ENCODE data around the gene SGPP2.

DNA sequence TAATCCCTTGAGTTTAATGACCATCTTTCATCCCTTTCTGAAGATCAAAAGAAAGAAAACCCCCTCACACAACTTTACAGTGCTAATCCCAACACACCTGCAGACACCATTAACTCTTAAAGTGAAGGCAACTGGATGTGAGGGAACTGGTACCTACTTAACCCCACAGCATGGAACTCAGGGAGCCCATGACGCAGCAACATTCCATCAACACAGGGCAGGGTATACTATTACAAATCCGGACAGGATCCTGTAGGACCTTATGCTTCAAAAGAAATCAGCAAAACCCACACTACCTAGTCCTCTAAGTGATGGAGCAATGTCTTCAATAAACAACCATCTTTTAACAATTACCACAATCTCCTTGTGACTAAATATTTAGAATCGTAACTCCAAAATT is 153.0 kb downstream of the SGPP2 start:
- TF ChIP-seq NFRKB (IDR thresholded peaks at IDR 0.05) = no peak
- no peak for TF ChIP-seq ARNT (IDR thresholded peaks at IDR 0.05)
- no peak for TF ChIP-seq FOXA1 (IDR thresholded peaks at IDR 0.05)
- no peak for TF ChIP-seq ELF4 (IDR thresholded peaks at IDR 0.05)
- no peak for TF ChIP-seq FOXM1 (IDR thresholded peaks at IDR 0.05; ENCODE audit: borderline replicate concordance)
- TF ChIP-seq HDGF (IDR thresholded peaks at IDR 0.05; ENCODE audit: borderline replicate concordance) = no peak
- no peak for TF ChIP-seq SP1 (IDR thresholded peaks at IDR 0.05)
